ENCODE results near the gene TRIM72. TPM values are rescaled to one million over a fixed set of nuclear protein-coding genes. Genes with fewer than 3 reads are reported as not detected.

TRIM72 gene
- total and polyA plus RNA-seq, 8 donors: under 0.01 to 0.12 (median 0.02) TPM; not detected in 5

GRCh38 chr16:31179219-31179746, 34.6 kb upstream of the TRIM72 start:
- ATAC-seq (peak in 3 of 4 donors; percentile 0 to 1 (median 1)), FAIRE-seq (no peak), DNase-seq (no peak)
- WGBS, 2 donors: 2% methylated on average over 27 of the region's 27 CpGs
- Histone ChIP-seq H3K4me1 (peaks cover 13 to 16% (median 14%) of the 10 kb centered on the region in 3 donors), H3K27me3 (no peaks in the 10 kb centered on the region), H3K4me3 (peak overlapping the region; percentile 57 to 92 (median 72)), H3K27ac (peak overlapping the region; percentile 89 to 98 (median 92)), H3K9me3 (no peaks in the 10 kb centered on the region), H3K36me3 (peaks cover 0 to 19% (median 0%) of the 10 kb centered on the region in 3 donors)
- no peak for TF ChIP-seq CTCF (IDR thresholded peaks at IDR 0.05)
- intact Hi-C loops (cut with DNase I): no loop called here

GRCh38 chr16:31179747-31180459, 34.0 kb upstream of the TRIM72 start, which contains the start of gene FUS:
Gene FUS (plus strand): TSS chr16:31180139. CDS start chr16:31180215, 76 bp downstream.
- H3K27me3 ChIP-seq: no peaks in the 10 kb centered on the region
- ATAC-seq (peak; percentile 87 to 93 (median 90)), FAIRE-seq (no peak), DNase-seq (peak; percentile 85 to 99 (median 94))
- no peak for TF ChIP-seq CTCF (IDR thresholded peaks at IDR 0.05)
- peaks cover 0 to 25% (median 5%) of the 10 kb centered on the region in 3 donors for H3K36me3 ChIP-seq
- peaks cover 13 to 16% (median 14%) of the 10 kb centered on the region in 3 donors for H3K4me1 ChIP-seq
- H3K27ac ChIP-seq: peak within 1 kb of the TSS; percentile 89 to 98 (median 92)
- 0% methylated on average over 67 to 69 of the region's 69 CpGs for WGBS, 2 donors
- peak within 1 kb of the TSS; percentile 57 to 92 (median 72) for H3K4me3 ChIP-seq
- H3K9me3 ChIP-seq: no peaks in the 10 kb centered on the region
- intact Hi-C loops (cut with DNase I): no loop called here

- peak overlapping the region in 2 of 4 donors; percentile 89 to 91 for H3K27ac ChIP-seq
- H3K4me1 ChIP-seq: peaks cover 13 to 16% (median 14%) of the 10 kb centered on the region in 3 donors
- H3K4me3 ChIP-seq: peak overlapping the region; percentile 57 to 92 (median 72)
- peaks cover 0 to 38% (median 18%) of the 10 kb centered on the region in 3 donors for H3K36me3 ChIP-seq
- DNase-seq: peak in 4 of 6 donors; percentile 36 to 67 (median 53)
- 5 to 6% methylated on average over 31 of the region's 31 CpGs for WGBS, 2 donors
- intact Hi-C loops (cut with DNase I): no loop called here
- peak in 1 of 4 donors; percentile 3 for ATAC-seq
- TF ChIP-seq CTCF (IDR thresholded peaks at IDR 0.05): no peak
- no peaks in the 10 kb centered on the region for H3K27me3 ChIP-seq
- H3K9me3 ChIP-seq: no peaks in the 10 kb centered on the region
- FAIRE-seq: no peak
Measured at GRCh38 chr16:31181102-31181830, 32.7 kb upstream of the TRIM72 start.

GRCh38 chr16:31182391-31182790, 31.5 kb upstream of the TRIM72 start:
- intact Hi-C loops (cut with DNase I): no loop called here
- no peak for FAIRE-seq
- Histone ChIP-seq H3K9me3 (no peaks in the 10 kb centered on the region), H3K27me3 (no peaks in the 10 kb centered on the region), H3K4me1 (peaks cover 13 to 16% (median 14%) of the 10 kb centered on the region in 3 donors), H3K36me3 (peaks cover 5 to 46% (median 26%) of the 10 kb centered on the region in 3 donors), H3K27ac (no peak overlapping the region), H3K4me3 (peak overlapping the region in 2 of 4 donors; percentile 64 to 79)
- ATAC-seq: no peak
- 37 to 52% methylated on average over 7 of the region's 7 CpGs for WGBS, 2 donors
- no peak for TF ChIP-seq CTCF (IDR thresholded peaks at IDR 0.05)
- no peak for DNase-seq
